ENCODE results near the gene TTL.
"Not testable (repeated sequence)": the region's sequence is repeated elsewhere in the genome, so short reads cannot be mapped to it uniquely, and the experiment has no call there.

TTL gene

GRCh38 chr2:112524276-112524675 is 42.3 kb downstream of the TTL start:
- not testable (repeated sequence) for DNase-seq

- DNase-seq: no peak
Measured at GRCh38 chr2:112528541-112528940, 46.6 kb downstream of the TTL start.

GRCh38 chr2:112529757-112530156 is 47.8 kb downstream of the TTL start:
- DNase-seq: no peak

- no peak for DNase-seq
Measured at GRCh38 chr2:112530728-112531127, 48.8 kb downstream of the TTL start.

GRCh38 chr2:112534826-112535225 is 52.9 kb downstream of the TTL start:
- DNase-seq: no peak

GRCh38 chr2:112536665-112537064 is 54.7 kb downstream of the TTL start:
- not testable (repeated sequence) for DNase-seq

- no peak for DNase-seq
Measured at GRCh38 chr2:112539306-112539705, 57.4 kb downstream of the TTL start.

GRCh38 chr2:112540906-112541305 is 59.0 kb downstream of the TTL start:
- no peak for DNase-seq

- no peak for DNase-seq
Measured at GRCh38 chr2:112541315-112542122, 59.6 kb downstream of the TTL start.

GRCh38 chr2:112542123-112542983 is 60.4 kb downstream of the TTL start, which contains the start of gene POLR1B:
TSS of gene POLR1B (plus strand) at chr2:112542465. CDS start at chr2:112542495, 30 bp downstream.
- DNase-seq: peak; percentile 63

GRCh38 chr2:112542984-112543661 is 61.2 kb downstream of the TTL start:
- DNase-seq: no peak

GRCh38 chr2:112547333-112547732 is 65.4 kb downstream of the TTL start:
- DNase-seq: no peak

- no peak for DNase-seq
Measured at GRCh38 chr2:112548980-112549379, 67.0 kb downstream of the TTL start.

GRCh38 chr2:112566104-112566503 is 84.1 kb downstream of the TTL start:
- DNase-seq: no peak

- not testable (repeated sequence) for DNase-seq
Measured at GRCh38 chr2:112566508-112566907, 84.6 kb downstream of the TTL start.

- no peak for DNase-seq
Measured at GRCh38 chr2:112572005-112572404, 90.0 kb downstream of the TTL start.

GRCh38 chr2:112577756-112578155 is 95.8 kb downstream of the TTL start:
- no peak for DNase-seq

- DNase-seq: peak; percentile 45
Measured at GRCh38 chr2:112579241-112579640, 97.3 kb downstream of the TTL start.

- DNase-seq: no peak
Measured at GRCh38 chr2:112580084-112580483, 98.1 kb downstream of the TTL start.

- peak; percentile 56 for DNase-seq
Measured at GRCh38 chr2:112582314-112582746, 100.4 kb downstream of the TTL start.

GRCh38 chr2:112583497-112584133 is 101.7 kb downstream of the TTL start:
- DNase-seq: no peak

GRCh38 chr2:112584134-112584890 is 102.4 kb downstream of the TTL start, which contains the start of gene CHCHD5:
TSS of gene CHCHD5 (plus strand) at chr2:112584609. CDS start at chr2:112584648, 39 bp downstream.
- DNase-seq: peak; percentile 86
